Measurements from ENCODE around the gene IRF6. TPM values are rescaled to one million over a fixed set of nuclear protein-coding genes. Genes with fewer than 3 reads are reported as not detected.

IRF6 gene
- polyA plus RNA-seq, 4 donors, result 26.8 to 74.4 (median 32.2) TPM

DNA sequence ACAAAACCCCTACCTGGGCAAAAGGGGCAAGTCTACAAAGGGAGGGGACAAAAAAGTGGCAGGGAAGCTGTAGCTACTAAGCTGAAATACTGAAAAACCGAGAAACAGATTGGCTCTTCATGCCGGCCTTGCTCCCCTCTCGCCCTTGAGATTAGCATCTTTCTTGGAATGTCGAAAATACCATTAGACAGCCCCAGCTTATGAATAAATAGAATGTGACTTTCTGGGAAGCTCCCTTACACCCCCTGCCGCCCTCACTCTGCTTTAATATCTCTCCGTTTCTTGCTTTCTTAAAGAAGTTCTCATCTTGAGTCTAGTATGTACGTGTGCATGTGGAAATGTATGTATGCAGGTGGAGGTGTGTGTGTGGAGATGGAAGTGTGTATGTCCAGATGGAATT, 36.0 kb downstream of the IRF6 start:
- H3K27ac ChIP-seq (ENCODE audit: low read depth in 1 of 3, low read length in 2 of 3), result peak overlapping the region in 2 of 3 donors; percentile 47 to 88
- no peaks in the 10 kb centered on the region for H3K27me3 ChIP-seq (ENCODE audit: control insufficient read depth in 3 of 3, insufficient read depth in 3 of 3, low read length in 3 of 3)
- peak overlapping the region in 2 of 3 donors; percentile 4 to 46 for H3K4me3 ChIP-seq (ENCODE audit: low read depth in 1 of 3, low read length in 3 of 3)
- H3K4me1 ChIP-seq (ENCODE audit: control insufficient read depth in 3 of 3, insufficient read depth in 2 of 3, low read depth in 1 of 3, low read length in 2 of 3), result peaks cover 0 to 19% (median 3%) of the 10 kb centered on the region in 3 donors
- FAIRE-seq (no peak), DNase-seq (no peak)
- 57 to 77% (median 67%) methylated on average over 7 of the region's 7 CpGs for WGBS, 3 donors
- no peaks in the 10 kb centered on the region for H3K36me3 ChIP-seq (ENCODE audit: control insufficient read depth in 3 of 3, insufficient read depth in 2 of 3, low read depth in 1 of 3, low read length in 3 of 3)
- H3K9me3 ChIP-seq (ENCODE audit: control insufficient read depth in 2 of 2, insufficient read depth in 1 of 2, low read depth in 1 of 2, low read length in 1 of 2), result no peaks in the 10 kb centered on the region

DNA sequence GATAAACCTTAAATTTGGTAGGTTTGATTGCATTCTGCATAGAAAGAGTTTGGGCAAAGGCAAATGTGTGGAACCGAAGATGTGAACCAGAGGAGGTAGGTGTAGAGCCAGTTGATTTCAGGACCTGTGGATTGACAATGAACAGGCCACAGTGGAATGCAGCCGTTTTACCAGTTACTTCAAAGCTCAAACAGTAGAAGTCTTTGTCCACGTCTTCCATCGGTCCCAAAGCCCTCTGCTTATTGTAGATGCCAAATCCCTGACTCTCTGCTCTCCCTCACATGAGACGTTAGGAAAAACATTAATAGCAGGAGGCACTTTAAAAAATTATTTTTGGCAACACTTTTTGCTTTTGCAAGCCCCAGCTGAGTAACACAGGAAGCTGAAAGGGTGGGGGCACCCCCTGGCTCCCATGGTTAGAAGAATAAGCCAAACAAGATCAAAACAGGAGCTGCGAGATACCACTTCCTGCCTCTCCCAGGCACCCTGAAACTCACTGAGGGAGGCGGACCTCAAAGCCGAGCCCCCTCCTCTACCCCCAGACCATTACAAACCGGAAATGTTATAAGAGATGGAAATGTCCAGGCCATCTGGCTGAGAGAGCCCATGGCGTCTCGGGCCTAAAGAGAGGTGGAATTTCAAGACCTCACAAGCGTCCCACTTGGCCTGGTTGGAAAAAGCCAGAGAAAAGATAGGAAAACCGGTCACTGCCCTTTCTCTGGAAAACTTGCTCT, 36.6 kb downstream of the IRF6 start:
- 33 to 75% (median 60%) methylated on average over 13 of the region's 13 CpGs for WGBS, 3 donors
- Histone ChIP-seq H3K27me3 (ENCODE audit: control insufficient read depth in 3 of 3, insufficient read depth in 3 of 3, low read length in 3 of 3) (no peaks in the 10 kb centered on the region), H3K4me3 (ENCODE audit: low read depth in 1 of 3, low read length in 3 of 3) (peak overlapping the region in 2 of 3 donors; percentile 4 to 46), H3K36me3 (ENCODE audit: control insufficient read depth in 3 of 3, insufficient read depth in 2 of 3, low read depth in 1 of 3, low read length in 3 of 3) (no peaks in the 10 kb centered on the region), H3K9me3 (ENCODE audit: control insufficient read depth in 2 of 2, insufficient read depth in 1 of 2, low read depth in 1 of 2, low read length in 1 of 2) (no peaks in the 10 kb centered on the region), H3K4me1 (ENCODE audit: control insufficient read depth in 3 of 3, insufficient read depth in 2 of 3, low read depth in 1 of 3, low read length in 2 of 3) (peaks cover 0 to 19% (median 3%) of the 10 kb centered on the region in 3 donors), H3K27ac (ENCODE audit: low read depth in 1 of 3, low read length in 2 of 3) (peak overlapping the region in 2 of 3 donors; percentile 47 to 88)
- no peak for FAIRE-seq
- peak in 1 of 2 donors; percentile 46 for DNase-seq

DNA sequence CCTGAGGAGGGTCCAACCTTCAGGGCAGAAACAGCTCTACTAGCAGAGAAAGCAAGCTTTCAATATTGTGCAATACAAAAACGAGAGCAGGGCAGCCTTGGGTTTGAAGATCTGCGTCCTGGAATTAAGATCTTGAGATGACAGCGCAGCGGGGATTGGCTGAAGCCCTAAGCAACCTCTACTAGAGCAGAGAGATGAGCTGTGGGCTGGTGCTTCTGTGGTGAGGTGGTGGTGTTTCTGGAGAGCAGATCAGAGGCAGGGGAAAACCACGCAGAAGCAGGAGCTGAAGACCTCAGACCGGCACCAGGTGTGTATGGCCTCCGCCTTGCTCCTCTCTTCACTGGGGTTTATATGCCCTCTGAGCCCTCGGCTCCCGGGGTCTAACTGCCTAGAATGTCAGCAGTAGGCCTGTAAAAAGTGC, 37.6 kb downstream of the IRF6 start:
- Histone ChIP-seq H3K27ac (ENCODE audit: low read depth in 1 of 3, low read length in 2 of 3) (peak overlapping the region in 1 of 3 donors; percentile 88), H3K9me3 (ENCODE audit: control insufficient read depth in 2 of 2, insufficient read depth in 1 of 2, low read depth in 1 of 2, low read length in 1 of 2) (no peaks in the 10 kb centered on the region), H3K36me3 (ENCODE audit: control insufficient read depth in 3 of 3, insufficient read depth in 2 of 3, low read depth in 1 of 3, low read length in 3 of 3) (no peaks in the 10 kb centered on the region), H3K27me3 (ENCODE audit: control insufficient read depth in 3 of 3, insufficient read depth in 3 of 3, low read length in 3 of 3) (no peaks in the 10 kb centered on the region), H3K4me1 (ENCODE audit: control insufficient read depth in 3 of 3, insufficient read depth in 2 of 3, low read depth in 1 of 3, low read length in 2 of 3) (peaks cover 0 to 19% (median 3%) of the 10 kb centered on the region in 3 donors), H3K4me3 (ENCODE audit: low read depth in 1 of 3, low read length in 3 of 3) (peak overlapping the region in 1 of 3 donors; percentile 46)
- DNase-seq (peak in 1 of 2 donors; percentile 66), FAIRE-seq (no peak)
- 68 to 81% (median 70%) methylated on average over 9 of the region's 9 CpGs for WGBS, 3 donors

- H3K9me3 ChIP-seq (ENCODE audit: control insufficient read depth in 2 of 2, insufficient read depth in 1 of 2, low read depth in 1 of 2, low read length in 1 of 2), result no peaks in the 10 kb centered on the region
- H3K36me3 ChIP-seq (ENCODE audit: control insufficient read depth in 3 of 3, insufficient read depth in 2 of 3, low read depth in 1 of 3, low read length in 3 of 3), result no peaks in the 10 kb centered on the region
- no peak for FAIRE-seq
- no peak overlapping the region for H3K27ac ChIP-seq (ENCODE audit: low read depth in 1 of 3, low read length in 2 of 3)
- H3K27me3 ChIP-seq (ENCODE audit: control insufficient read depth in 3 of 3, insufficient read depth in 3 of 3, low read length in 3 of 3), result no peaks in the 10 kb centered on the region
- H3K4me3 ChIP-seq (ENCODE audit: low read depth in 1 of 3, low read length in 3 of 3), result no peak overlapping the region
- DNase-seq, result no peak
- peaks cover 0 to 19% (median 3%) of the 10 kb centered on the region in 3 donors for H3K4me1 ChIP-seq (ENCODE audit: control insufficient read depth in 3 of 3, insufficient read depth in 2 of 3, low read depth in 1 of 3, low read length in 2 of 3)
Observed at GRCh38 chr1:209767706-209768105, 38.2 kb downstream of the IRF6 start.

DNA sequence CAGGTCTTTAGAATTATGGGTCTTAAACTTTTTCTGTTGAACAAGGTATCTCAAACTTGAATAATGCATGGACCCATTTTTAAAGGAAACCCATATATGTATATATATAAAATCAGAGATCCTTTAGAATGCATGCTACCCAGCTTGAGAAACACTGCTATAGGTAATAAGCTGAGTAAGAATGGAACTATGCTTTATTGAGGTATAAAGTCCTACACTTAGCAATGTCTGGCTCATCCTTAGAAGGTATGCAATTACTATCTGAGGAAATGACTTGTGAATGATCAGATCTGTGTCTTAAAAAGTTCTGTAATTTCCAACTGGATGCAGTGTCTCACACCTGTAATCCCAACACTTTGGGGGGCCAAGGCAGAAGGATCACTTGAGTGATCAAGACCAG, 38.8 kb downstream of the IRF6 start:
- FAIRE-seq (no peak), DNase-seq (peak in 1 of 2 donors; percentile 35)
- Histone ChIP-seq H3K27me3 (ENCODE audit: control insufficient read depth in 3 of 3, insufficient read depth in 3 of 3, low read length in 3 of 3) (no peaks in the 10 kb centered on the region), H3K9me3 (ENCODE audit: control insufficient read depth in 2 of 2, insufficient read depth in 1 of 2, low read depth in 1 of 2, low read length in 1 of 2) (no peaks in the 10 kb centered on the region), H3K4me1 (ENCODE audit: control insufficient read depth in 3 of 3, insufficient read depth in 2 of 3, low read depth in 1 of 3, low read length in 2 of 3) (peaks cover 0 to 19% (median 3%) of the 10 kb centered on the region in 3 donors), H3K27ac (ENCODE audit: low read depth in 1 of 3, low read length in 2 of 3) (peak overlapping the region in 1 of 3 donors; percentile 88), H3K4me3 (ENCODE audit: low read depth in 1 of 3, low read length in 3 of 3) (no peak overlapping the region), H3K36me3 (ENCODE audit: control insufficient read depth in 3 of 3, insufficient read depth in 2 of 3, low read depth in 1 of 3, low read length in 3 of 3) (peaks cover 0 to 3% (median 0%) of the 10 kb centered on the region in 3 donors)

GRCh38 chr1:209766051-209766450, 39.9 kb downstream of the IRF6 start:
- Histone ChIP-seq H3K4me3 (ENCODE audit: low read depth in 1 of 3, low read length in 3 of 3) (no peak overlapping the region), H3K9me3 (ENCODE audit: control insufficient read depth in 2 of 2, insufficient read depth in 1 of 2, low read depth in 1 of 2, low read length in 1 of 2) (no peaks in the 10 kb centered on the region), H3K27me3 (ENCODE audit: control insufficient read depth in 3 of 3, insufficient read depth in 3 of 3, low read length in 3 of 3) (no peaks in the 10 kb centered on the region), H3K27ac (ENCODE audit: low read depth in 1 of 3, low read length in 2 of 3) (peak overlapping the region in 1 of 3 donors; percentile 88), H3K36me3 (ENCODE audit: control insufficient read depth in 3 of 3, insufficient read depth in 2 of 3, low read depth in 1 of 3, low read length in 3 of 3) (peaks cover 0 to 3% (median 0%) of the 10 kb centered on the region in 3 donors), H3K4me1 (ENCODE audit: control insufficient read depth in 3 of 3, insufficient read depth in 2 of 3, low read depth in 1 of 3, low read length in 2 of 3) (peaks cover 0 to 19% (median 3%) of the 10 kb centered on the region in 3 donors)
- DNase-seq, result peak in 1 of 2 donors; percentile 83
- FAIRE-seq, result no peak
- 36 to 56% (median 42%) methylated on average over 2 of the region's 2 CpGs for WGBS, 3 donors

DNA sequence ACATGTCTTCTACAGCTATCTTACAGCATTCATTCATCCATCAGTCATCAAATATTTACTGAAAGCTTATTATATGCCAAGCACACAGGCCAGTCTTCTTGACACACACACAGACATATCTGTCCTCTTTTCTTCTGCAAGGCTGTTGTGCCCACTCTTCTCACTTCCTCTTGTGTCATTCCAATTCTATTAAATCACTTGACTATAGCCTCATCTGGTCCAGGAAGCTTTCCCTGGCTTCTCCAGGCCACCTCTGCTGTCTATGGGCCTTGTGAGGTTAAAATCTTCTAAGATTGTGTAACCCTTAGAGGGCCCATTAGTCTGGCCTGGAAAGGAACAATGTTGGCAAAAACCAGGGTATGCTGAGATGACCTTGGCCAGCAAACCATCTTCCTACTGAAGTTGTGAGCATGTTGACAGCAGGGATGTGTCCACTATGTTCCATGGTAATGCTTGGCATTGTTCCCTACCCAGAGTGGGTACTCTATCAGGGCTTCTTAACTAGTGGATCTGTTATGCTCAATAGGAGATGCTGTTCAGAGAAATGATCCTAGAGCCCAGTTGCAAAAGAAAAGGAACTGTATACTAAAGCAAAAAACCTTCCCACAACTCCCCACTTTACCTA, 44.8 kb downstream of the IRF6 start:
- Histone ChIP-seq H3K27me3 (ENCODE audit: control insufficient read depth in 3 of 3, insufficient read depth in 3 of 3, low read length in 3 of 3) (no peaks in the 10 kb centered on the region), H3K27ac (ENCODE audit: low read depth in 1 of 3, low read length in 2 of 3) (no peak overlapping the region), H3K9me3 (ENCODE audit: control insufficient read depth in 2 of 2, insufficient read depth in 1 of 2, low read depth in 1 of 2, low read length in 1 of 2) (no peaks in the 10 kb centered on the region), H3K4me3 (ENCODE audit: low read depth in 1 of 3, low read length in 3 of 3) (no peak overlapping the region), H3K36me3 (ENCODE audit: control insufficient read depth in 3 of 3, insufficient read depth in 2 of 3, low read depth in 1 of 3, low read length in 3 of 3) (peaks cover 0 to 8% (median 2%) of the 10 kb centered on the region in 3 donors), H3K4me1 (ENCODE audit: control insufficient read depth in 3 of 3, insufficient read depth in 2 of 3, low read depth in 1 of 3, low read length in 2 of 3) (peaks cover 0 to 7% (median 0%) of the 10 kb centered on the region in 3 donors)
- no peak for DNase-seq
- no peak for FAIRE-seq

DNA sequence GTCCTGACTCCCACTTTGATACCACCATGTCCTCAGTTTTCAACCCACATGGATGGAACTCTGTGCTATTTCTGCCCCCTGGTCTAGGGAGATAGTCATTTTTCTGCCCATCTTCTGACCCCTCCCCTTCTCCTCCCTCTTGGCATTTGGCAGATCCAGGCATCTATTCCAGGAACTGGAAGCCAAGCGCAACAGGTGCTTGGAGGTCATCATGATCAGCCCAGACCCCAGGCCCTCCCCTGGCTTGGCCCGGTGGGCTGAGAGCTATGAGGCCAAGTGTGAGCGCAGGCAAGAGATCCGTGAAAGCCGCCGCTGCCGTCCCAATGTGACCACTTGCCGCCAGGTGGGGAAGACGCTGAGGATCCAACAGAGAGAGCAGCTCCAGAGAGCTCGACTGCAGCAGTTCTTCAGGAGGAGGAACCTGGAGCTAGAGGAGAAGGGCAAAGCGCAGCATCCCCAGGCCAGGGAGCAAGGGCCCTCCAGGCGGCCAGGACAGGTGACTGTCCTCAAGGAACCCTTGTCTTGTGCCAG, 46.0 kb downstream of the IRF6 start:
- no peak for FAIRE-seq
- WGBS, 3 donors, result 94 to 95% (median 95%) methylated on average over 12 of the region's 12 CpGs
- Histone ChIP-seq H3K9me3 (ENCODE audit: control insufficient read depth in 2 of 2, insufficient read depth in 1 of 2, low read depth in 1 of 2, low read length in 1 of 2) (no peaks in the 10 kb centered on the region), H3K27me3 (ENCODE audit: control insufficient read depth in 3 of 3, insufficient read depth in 3 of 3, low read length in 3 of 3) (peaks cover 0 to 2% (median 0%) of the 10 kb centered on the region in 3 donors), H3K36me3 (ENCODE audit: control insufficient read depth in 3 of 3, insufficient read depth in 2 of 3, low read depth in 1 of 3, low read length in 3 of 3) (peaks cover 0 to 8% (median 2%) of the 10 kb centered on the region in 3 donors), H3K4me1 (ENCODE audit: control insufficient read depth in 3 of 3, insufficient read depth in 2 of 3, low read depth in 1 of 3, low read length in 2 of 3) (no peaks in the 10 kb centered on the region), H3K27ac (ENCODE audit: low read depth in 1 of 3, low read length in 2 of 3) (no peak overlapping the region), H3K4me3 (ENCODE audit: low read depth in 1 of 3, low read length in 3 of 3) (no peak overlapping the region)
- no peak for DNase-seq
